Uterus (tissue), 4 donors: ENCODE measurements around the gene ADGRF1. TPM values are rescaled to one million over a fixed set of nuclear protein-coding genes. Genes with fewer than 3 reads are reported as not detected.
A peak's percentile ranks its signal among the peaks of the same experiment; 100 is the strongest.
"Not testable (repeated sequence)": the region's sequence is repeated elsewhere in the genome, so short reads cannot be mapped to it uniquely, and the experiment has no call there.

Experiments
- DNase-seq, 2 donors: peaks; one replicate each; pipeline ENCODE4 v3.0.0-alpha.2; 2019 to 2020
- H3K27ac ChIP-seq, 2 donors: fragments of 200-600 bp; sonication (generic); 1 replicate in 1 of 2; 2 replicates in 1 of 2; pipeline ENCODE4 v1.5.1; 2016 to 2018
- H3K27me3 ChIP-seq, 2 donors: fragments of 200-600 bp; sonication (generic); one replicate each; pipeline ENCODE4 v1.5.1; 2018 to 2019; ENCODE audit warnings: control low read depth in 1 of 2
- H3K36me3 ChIP-seq, 2 donors: fragments of 200-600 bp; sonication (generic); one replicate each; pipeline ENCODE4 v1.5.1; 2019; ENCODE audit warnings: control low read depth in 1 of 2
- H3K4me1 ChIP-seq, 2 donors: fragments of 200-600 bp; sonication (generic); one replicate each; pipeline ENCODE4 v1.5.1; 2018 to 2019; ENCODE audit warnings: control low read depth in 1 of 2
- H3K4me3 ChIP-seq, 2 donors: fragments of 200-600 bp; sonication (generic); 1 replicate in 1 of 2; 2 replicates in 1 of 2; pipeline ENCODE4 v1.5.1; 2018 to 2019; ENCODE audit warnings: mild to moderate bottlenecking in 1 of 2
- H3K9me3 ChIP-seq, 2 donors: fragments of 200-600 bp; sonication (generic); one replicate each; pipeline ENCODE4 v1.5.1; 2019; ENCODE audit warnings: control low read depth in 1 of 2
- POLR2A ChIP-seq, 2 donors: fragments of 450-650 bp; IDR thresholded peaks; one replicate each; pipeline ENCODE4 v1.6.1; 2016; ENCODE audit warnings: antibody characterized with exemption in 2 of 2, mild to moderate bottlenecking in 1 of 2, moderate library complexity in 1 of 2
- intact Hi-C: fragments of 100-400 bp; cut with DNase I; formaldehyde crosslinking; loops from one replicate; pipeline ENCODE4 v1.15.1; 2023; ENCODE audit warnings: low total_unique reads
- total RNA-seq, 4 donors: library from RNA; depleted of rRNA in 3 of 4; stranded (reverse); fragments of >200 nt in 3 of 4; gene quantifications; one replicate each; pipeline versions ENCODE4 v1.1.0 to v1.2.4, GENCODE V29; 2014 to 2023
- TF ChIP-seq, protein P1 (sequence below), 4 experiments: fragments of 200-600 bp in 2 of 4; fragments of 450-650 bp in 2 of 4; sonication (generic) in 2 of 4; IDR thresholded peaks; one replicate each; pipeline ENCODE4 v1.5.1; 2016 to 2019; ENCODE audit warnings: antibody characterized with exemption in 4 of 4, mild to moderate bottlenecking in 2 of 4, moderate library complexity in 1 of 4
- donor health status: DM: yes; HTN: yes; CAD: no.

ADGRF1 gene
- total RNA-seq, 4 donors from 2014 or later: 0.35 TPM; not detected in 3

DNA sequence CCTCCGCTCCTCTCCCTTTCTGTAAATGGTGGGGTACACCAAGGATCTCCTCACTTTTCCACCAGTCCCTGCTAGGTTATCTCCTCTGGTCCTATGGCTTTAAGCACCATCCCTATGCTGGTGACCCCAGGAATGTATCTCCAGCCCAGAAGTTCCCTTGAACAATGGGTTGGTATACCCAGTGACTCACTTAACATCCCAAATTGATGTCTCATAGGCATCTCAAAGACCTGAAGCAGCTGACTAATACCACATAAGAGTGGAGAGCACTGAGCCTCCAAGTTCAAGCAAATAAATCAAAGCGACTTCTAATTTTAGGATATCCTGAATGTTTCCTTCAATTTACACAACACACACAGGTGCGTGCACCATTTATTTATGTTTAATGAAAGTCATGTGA lies 48.3 kb downstream of the ADGRF1 start:
- H3K4me3 ChIP-seq: no peak overlapping the region
- no peak overlapping the region for H3K27ac ChIP-seq
- no peak for TF ChIP-seq POLR2A (IDR thresholded peaks at IDR 0.05)
- TF ChIP-seq, protein P1, sequence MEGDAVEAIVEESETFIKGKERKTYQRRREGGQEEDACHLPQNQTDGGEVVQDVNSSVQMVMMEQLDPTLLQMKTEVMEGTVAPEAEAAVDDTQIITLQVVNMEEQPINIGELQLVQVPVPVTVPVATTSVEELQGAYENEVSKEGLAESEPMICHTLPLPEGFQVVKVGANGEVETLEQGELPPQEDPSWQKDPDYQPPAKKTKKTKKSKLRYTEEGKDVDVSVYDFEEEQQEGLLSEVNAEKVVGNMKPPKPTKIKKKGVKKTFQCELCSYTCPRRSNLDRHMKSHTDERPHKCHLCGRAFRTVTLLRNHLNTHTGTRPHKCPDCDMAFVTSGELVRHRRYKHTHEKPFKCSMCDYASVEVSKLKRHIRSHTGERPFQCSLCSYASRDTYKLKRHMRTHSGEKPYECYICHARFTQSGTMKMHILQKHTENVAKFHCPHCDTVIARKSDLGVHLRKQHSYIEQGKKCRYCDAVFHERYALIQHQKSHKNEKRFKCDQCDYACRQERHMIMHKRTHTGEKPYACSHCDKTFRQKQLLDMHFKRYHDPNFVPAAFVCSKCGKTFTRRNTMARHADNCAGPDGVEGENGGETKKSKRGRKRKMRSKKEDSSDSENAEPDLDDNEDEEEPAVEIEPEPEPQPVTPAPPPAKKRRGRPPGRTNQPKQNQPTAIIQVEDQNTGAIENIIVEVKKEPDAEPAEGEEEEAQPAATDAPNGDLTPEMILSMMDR (IDR thresholded peaks at IDR 0.05): no peak
- H3K27me3 ChIP-seq: no peaks in the 10 kb centered on the region
- H3K4me1 ChIP-seq: no peaks in the 10 kb centered on the region
- intact Hi-C loops: loop anchor here (10.0 kb wide), 1 partner anchor 149 kb away; no protein-coding TSS in a partner anchor
- no peaks in the 10 kb centered on the region for H3K9me3 ChIP-seq
- H3K36me3 ChIP-seq: no peaks in the 10 kb centered on the region
- no peak for DNase-seq

DNA sequence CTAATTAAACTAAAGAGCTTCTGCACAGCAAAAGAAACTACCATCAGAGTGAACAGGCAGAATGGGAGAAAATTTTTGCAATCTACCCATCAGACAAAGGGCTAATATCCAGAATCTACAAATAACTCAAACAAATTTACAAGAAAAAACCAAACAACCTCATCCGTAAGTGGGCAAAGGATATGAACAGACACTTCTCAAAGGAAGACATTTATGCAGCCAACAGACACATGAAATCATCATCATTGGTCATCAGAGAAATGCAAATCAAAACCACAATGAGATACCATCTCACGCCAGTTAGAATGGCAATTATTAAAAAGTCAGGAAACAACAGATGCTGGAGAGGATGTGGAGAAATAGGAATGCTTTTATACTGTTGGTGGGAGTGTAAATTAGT lies 49.7 kb downstream of the ADGRF1 start:
- not testable (repeated sequence) for H3K27ac ChIP-seq, DNase-seq, H3K9me3 ChIP-seq, H3K4me1 ChIP-seq, H3K4me3 ChIP-seq, H3K36me3 ChIP-seq, H3K27me3 ChIP-seq
- intact Hi-C loops: loop anchor here (10.0 kb wide), 1 partner anchor 148 kb away; no protein-coding TSS in a partner anchor

DNA sequence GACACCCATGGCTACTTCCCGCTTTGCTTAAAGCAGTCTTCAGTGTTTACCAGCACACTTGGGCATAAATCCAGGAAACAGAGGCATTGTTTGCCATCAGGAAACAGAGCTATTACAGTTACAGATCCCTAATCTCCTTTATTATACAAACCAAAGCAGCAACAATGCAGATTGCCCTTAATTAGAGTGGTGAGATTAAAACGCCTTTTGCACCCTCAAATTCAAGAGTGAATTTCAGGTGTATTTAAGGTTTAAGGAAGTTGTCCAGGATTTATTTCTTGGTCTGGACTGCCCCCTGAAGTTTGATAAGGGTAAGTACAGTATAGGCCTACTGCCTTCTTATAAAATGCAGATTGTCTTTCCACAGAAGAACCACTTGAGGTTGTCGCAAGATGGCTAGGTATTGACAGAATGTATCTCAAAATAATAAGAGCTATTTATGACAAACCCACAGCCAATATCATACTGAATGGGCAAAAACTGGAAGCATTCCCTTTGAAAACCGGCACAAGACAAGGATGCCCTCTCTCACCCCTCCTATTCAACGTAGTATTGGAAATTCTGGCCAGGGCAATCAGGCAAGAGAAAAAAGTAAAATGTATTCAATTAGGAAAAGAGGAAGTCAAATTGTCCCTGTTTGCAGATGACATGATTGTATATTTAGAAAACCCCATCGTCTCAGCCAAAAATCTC lies 51.2 kb downstream of the ADGRF1 start:
- not testable (repeated sequence) for H3K4me3 ChIP-seq
- H3K27ac ChIP-seq: peak overlapping the region in 1 of 2 donors; percentile 51

DNA sequence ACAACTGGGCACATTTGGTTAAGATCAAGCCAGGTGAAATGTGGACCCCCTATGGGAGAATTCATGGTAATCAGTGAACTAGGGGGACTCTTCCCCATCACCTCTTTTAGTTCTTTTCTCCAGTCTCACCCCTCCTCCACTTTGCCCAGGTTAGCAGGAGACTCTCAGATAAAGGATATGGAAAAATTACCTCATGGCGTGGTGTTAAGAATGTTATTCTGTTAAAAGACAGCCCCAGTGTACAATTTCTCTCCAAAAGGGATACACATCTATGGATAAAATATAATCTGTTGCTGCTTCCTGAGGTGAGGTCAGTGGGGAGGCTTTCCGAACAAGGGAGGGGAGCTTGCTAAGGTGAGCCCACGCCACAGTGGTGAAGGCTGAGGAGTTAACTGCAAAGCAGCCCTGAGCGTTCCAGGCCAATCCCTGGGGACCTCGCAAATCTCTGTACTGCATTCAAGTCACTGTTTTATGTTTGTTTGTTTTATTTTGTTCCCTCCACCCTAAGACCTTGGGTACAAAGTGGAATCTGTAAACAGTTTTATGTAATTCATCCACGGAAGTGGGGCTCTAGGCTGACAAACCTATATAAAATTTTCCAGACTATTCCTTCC lies 52.0 kb downstream of the ADGRF1 start:
- no peaks in the 10 kb centered on the region for H3K27me3 ChIP-seq
- no peaks in the 10 kb centered on the region for H3K4me1 ChIP-seq
- no peaks in the 10 kb centered on the region for H3K9me3 ChIP-seq
- intact Hi-C loops: loop anchor here (10.0 kb wide), 1 partner anchor 145 kb away; no protein-coding TSS in a partner anchor
- no peak overlapping the region for H3K4me3 ChIP-seq
- H3K36me3 ChIP-seq: no peaks in the 10 kb centered on the region
- DNase-seq: no peak
- no peak for TF ChIP-seq POLR2A (IDR thresholded peaks at IDR 0.05)
- TF ChIP-seq, protein P1 (IDR thresholded peaks at IDR 0.05): no peak
- peak overlapping the region; percentile 34 to 51 for H3K27ac ChIP-seq

More for the DNA sequence above, 51.2 kb downstream of the ADGRF1 start:
- not testable (repeated sequence) for H3K27me3 ChIP-seq, H3K4me1 ChIP-seq, H3K36me3 ChIP-seq, H3K9me3 ChIP-seq
- TF ChIP-seq, protein P1 (IDR thresholded peaks at IDR 0.05): peak; percentile 55 to 84 (median 72)
- DNase-seq: peak in 1 of 2 donors; percentile 28
- intact Hi-C loops: loop anchor here (10.0 kb wide), 1 partner anchor 146 kb away; no protein-coding TSS in a partner anchor

DNA sequence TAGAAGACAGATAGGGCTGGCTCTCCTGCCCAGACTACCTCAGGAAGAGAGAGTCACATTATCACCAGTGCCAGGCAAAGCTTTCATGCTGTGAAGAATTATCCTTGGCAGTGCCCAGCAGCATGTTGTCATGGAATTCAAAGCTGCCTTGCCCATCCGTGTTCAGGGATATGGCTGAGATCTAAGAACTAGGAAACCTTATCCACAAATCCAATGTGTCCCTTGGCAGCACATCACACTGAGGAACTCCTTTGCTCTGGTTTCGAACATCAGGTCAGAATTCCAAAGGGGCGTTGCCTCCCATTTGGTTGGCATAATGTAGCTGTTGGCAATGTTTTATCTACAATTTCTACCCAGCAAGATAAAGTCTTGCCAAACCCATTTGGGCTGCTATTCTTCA lies 52.7 kb downstream of the ADGRF1 start:
- H3K4me3 ChIP-seq: no peak overlapping the region
- intact Hi-C loops: no loop called here
- DNase-seq: peak in 1 of 2 donors; percentile 26

More for the DNA sequence above, 52.7 kb downstream of the ADGRF1 start:
- Histone ChIP-seq H3K9me3 (no peaks in the 10 kb centered on the region), H3K36me3 (no peaks in the 10 kb centered on the region), H3K27ac (peak overlapping the region; percentile 34 to 51), H3K4me1 (no peaks in the 10 kb centered on the region), H3K27me3 (no peaks in the 10 kb centered on the region)
- TF ChIP-seq, protein P1 (IDR thresholded peaks at IDR 0.05): no peak
- TF ChIP-seq POLR2A (IDR thresholded peaks at IDR 0.05): no peak
